Heart left ventricle (tissue), 13 donors: ENCODE results near the gene FRMD6.

Experiments
- POLR2A ChIP-seq, 2 donors: fragments of 450-650 bp; IDR thresholded peaks; one replicate each; pipeline ENCODE4 v1.6.1; 2017; ENCODE audit warnings: antibody characterized with exemption in 2 of 2, mild to moderate bottlenecking in 2 of 2, moderate library complexity in 2 of 2
- TF ChIP-seq, protein P1 (sequence below), 12 donors: fragments of 200-600 bp; sonication (generic) in 4 of 12; IDR thresholded peaks; one replicate each; pipeline versions ENCODE4 v1.5.0 to v1.8.0; 2018 to 2022; ENCODE audit warnings: antibody characterized with exemption in 12 of 12, mild to moderate bottlenecking in 5 of 12
- donor health status: ischemic (EF 13 %, LVEDD 7.1; RV severe dilation, severe dysfunction).
- donor health status: DM: no; HTN: yes; CAD: no.
- donor health status: DM: no; HTN: no; CAD: no.
- donor health status: ischemic (EF 25% LVEDD 6.9; RV normal size, moderate dysfunction).
- donor health status: ischemic (EF 25% LVEDD 5.7; RV mildly dilated, moderate dysfunction).
- donor health status: ischemic (EF 35%, LVEDD 5.7; RV mildly dilated, moderate dysfunction).
- donor health status: nonischemic (EF 11% LVEDD 7.7; RV severe dilation, severe dysfunction).
- donor health status: DM: yes; HTN: yes; CAD: no.
- donor health status: PGD.
- donor health status: ischemic (EF 29% LVEDD 5.4; RV normal size, mild dysfunction).
- donor health status: nonischemic (EF 23%, LVEDD 6.1; RV moderate dilation, normal function).

DNA sequence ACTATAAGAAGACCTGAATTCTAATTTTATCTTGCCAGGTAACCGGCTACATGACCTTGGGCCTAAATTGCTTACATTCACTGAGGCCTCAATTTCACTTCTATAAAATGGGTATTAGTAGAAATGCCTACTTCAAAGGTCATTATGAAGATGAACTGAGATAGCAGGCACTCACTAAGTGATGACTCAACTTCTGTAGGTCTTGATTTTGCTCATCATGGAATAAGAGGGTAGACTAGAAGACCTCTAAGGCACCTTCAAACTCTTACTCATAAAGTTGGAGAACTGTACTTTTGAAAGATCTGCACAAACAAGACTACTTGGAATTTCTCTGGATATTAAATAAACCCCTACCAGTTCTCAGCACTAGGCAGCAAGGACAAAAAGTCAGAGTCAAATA is 39.3 kb upstream of the FRMD6 start:
- TF ChIP-seq POLR2A (IDR thresholded peaks at IDR 0.05), result no peak
- TF ChIP-seq, protein P1, sequence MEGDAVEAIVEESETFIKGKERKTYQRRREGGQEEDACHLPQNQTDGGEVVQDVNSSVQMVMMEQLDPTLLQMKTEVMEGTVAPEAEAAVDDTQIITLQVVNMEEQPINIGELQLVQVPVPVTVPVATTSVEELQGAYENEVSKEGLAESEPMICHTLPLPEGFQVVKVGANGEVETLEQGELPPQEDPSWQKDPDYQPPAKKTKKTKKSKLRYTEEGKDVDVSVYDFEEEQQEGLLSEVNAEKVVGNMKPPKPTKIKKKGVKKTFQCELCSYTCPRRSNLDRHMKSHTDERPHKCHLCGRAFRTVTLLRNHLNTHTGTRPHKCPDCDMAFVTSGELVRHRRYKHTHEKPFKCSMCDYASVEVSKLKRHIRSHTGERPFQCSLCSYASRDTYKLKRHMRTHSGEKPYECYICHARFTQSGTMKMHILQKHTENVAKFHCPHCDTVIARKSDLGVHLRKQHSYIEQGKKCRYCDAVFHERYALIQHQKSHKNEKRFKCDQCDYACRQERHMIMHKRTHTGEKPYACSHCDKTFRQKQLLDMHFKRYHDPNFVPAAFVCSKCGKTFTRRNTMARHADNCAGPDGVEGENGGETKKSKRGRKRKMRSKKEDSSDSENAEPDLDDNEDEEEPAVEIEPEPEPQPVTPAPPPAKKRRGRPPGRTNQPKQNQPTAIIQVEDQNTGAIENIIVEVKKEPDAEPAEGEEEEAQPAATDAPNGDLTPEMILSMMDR (IDR thresholded peaks at IDR 0.05), result no peak
